ENCODE data around the gene EYA3.

- no peak for TF ChIP-seq EZH2 (IDR thresholded peaks at IDR 0.05; ENCODE audit: borderline replicate concordance, low read depth, low read length, severe bottlenecking)
- no peak for TF ChIP-seq CTCF (IDR thresholded peaks at IDR 0.05; ENCODE audit: borderline replicate concordance, extremely low read depth, low read length, poor library complexity, severe bottlenecking)
These were observed 160.0 kb downstream of the EYA3 start for GRCh38 chr1:27928216-27928954.

Measured in DND-41 (cell line).